ENCODE measurements around the gene P4HA1.
A peak's percentile ranks its signal among the peaks of the same experiment; 100 is the strongest.

The P4HA1 gene

DNA sequence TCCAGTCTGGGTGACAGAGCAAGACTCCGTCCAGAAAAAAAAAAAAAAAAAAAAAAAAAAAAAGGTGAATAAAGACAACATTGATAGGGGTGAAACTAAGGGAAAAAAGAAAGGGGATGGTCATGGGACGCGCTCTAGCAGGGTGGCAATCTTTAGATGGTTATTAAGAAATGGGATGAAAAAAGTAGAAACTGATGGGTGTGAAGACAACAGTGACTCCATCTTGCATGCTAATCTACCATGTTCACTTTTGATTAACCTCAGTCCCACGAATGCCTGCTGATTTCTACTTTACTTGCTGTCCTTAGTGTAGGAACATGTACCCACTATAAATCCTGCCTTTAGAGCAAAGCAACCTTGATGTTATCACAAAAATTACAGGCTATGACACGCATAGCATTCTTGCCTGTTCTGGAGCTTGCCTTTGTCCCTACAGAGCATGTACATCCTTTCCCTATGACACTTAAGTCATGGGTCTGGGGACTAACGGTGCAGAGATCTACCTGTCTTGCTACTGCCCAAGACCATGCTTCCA, 38.5 kb downstream of the P4HA1 start:
- Histone ChIP-seq H2BK5ac (ENCODE audit: low read depth, low read length, poor library complexity, severe bottlenecking) (no peak overlapping the region), H2AK5ac (ENCODE audit: low read length, severe bottlenecking) (no peak overlapping the region), H3K36me3 (ENCODE audit: control insufficient read depth in 1 of 2, insufficient read depth in 2 of 2, low read depth in 1 of 2, low read length in 2 of 2) (peaks cover 5 to 62% of the 10 kb centered on the region in 2 experiments), H3K4ac (ENCODE audit: low read depth in 1 of 2, low read length in 2 of 2) (no peak overlapping the region), H3K9me3 (ENCODE audit: control insufficient read depth, low read length) (no peaks in the 10 kb centered on the region), H2BK15ac (ENCODE audit: low read depth, poor library complexity, severe bottlenecking) (no peak overlapping the region), H2BK120ac (ENCODE audit: low read depth, low read length) (no peak overlapping the region), H3K27me3 (ENCODE audit: control insufficient read depth in 1 of 2, insufficient read depth in 1 of 2, low read length in 2 of 2) (no peaks in the 10 kb centered on the region), H3K4me1 (ENCODE audit: control insufficient read depth, insufficient read depth, low read depth, low read length) (peaks cover 2% of the 10 kb centered on the region), H3K23ac (ENCODE audit: low read length in 2 of 2) (no peak overlapping the region), H3K27ac (ENCODE audit: low read length, poor library complexity, severe bottlenecking) (no peak overlapping the region), H3K9ac (ENCODE audit: low read length) (no peak overlapping the region), H2AFZ (ENCODE audit: low read depth, low read length) (no peak overlapping the region), H4K91ac (ENCODE audit: low read length) (no peak overlapping the region), H3K18ac (ENCODE audit: low read depth in 1 of 2, low read length in 2 of 2) (no peak overlapping the region), H2BK12ac (ENCODE audit: low read length in 2 of 2) (no peak overlapping the region), H3K4me3 (ENCODE audit: insufficient read depth in 1 of 2, low read depth in 1 of 2, low read length in 2 of 2) (no peak overlapping the region), H3K4me2 (ENCODE audit: low read length, poor library complexity, severe bottlenecking) (no peak overlapping the region), H3K14ac (ENCODE audit: low read length in 2 of 2) (no peak overlapping the region), H3K79me1 (replicated peaks; ENCODE audit: low read length, poor library complexity, severe bottlenecking) (peaks cover 7% of the 10 kb centered on the region), H4K8ac (ENCODE audit: low read length) (no peak overlapping the region)
- WGBS, result 97% methylated on average over 6 of the region's 6 CpGs
- no peak for DNase-seq

DNA sequence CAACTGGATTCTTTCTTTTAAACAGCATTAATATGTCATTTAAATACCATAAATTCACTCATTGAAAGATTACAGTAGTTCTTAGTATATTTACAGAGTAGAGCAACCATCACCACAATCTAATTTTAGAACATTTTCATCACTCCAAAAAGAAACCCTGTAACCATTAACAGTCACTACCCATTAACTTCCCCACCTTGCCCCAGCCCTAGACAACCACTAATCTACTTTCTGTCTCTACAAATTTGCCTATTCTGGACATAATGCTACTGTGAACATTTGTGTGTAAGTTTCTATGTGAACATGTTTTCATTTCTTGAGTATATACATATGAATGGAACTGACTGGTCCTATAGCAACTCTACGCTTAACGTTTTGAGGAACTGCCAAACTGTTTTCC, 42.4 kb downstream of the P4HA1 start:
- 100% methylated on average over 2 of the region's 2 CpGs for WGBS

DNA sequence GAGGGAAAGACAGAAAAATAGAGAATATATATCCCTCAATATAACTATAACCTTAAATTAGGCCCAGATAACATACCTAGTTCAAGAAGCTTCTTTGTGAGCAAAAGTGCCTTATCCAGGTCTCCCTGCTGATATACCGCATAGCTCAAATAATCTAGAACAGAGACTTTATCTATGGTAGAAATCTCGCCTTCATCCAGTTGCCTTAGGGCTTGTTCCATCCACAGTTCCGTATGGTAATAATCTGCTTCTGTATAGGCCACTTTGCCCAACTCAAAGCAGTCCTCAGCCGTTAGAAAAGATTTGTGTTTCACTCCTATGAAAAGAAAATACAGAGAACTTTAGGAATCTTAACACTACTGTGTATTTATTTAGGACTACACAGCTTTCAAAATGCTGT, 43.4 kb downstream of the P4HA1 start:
- H3K4me3 ChIP-seq (ENCODE audit: insufficient read depth in 1 of 2, low read depth in 1 of 2, low read length in 2 of 2), result no peak overlapping the region

More for the DNA sequence above, 42.4 kb downstream of the P4HA1 start:
- Histone ChIP-seq H3K9ac (ENCODE audit: low read length) (no peak overlapping the region), H3K36me3 (ENCODE audit: control insufficient read depth in 1 of 2, insufficient read depth in 2 of 2, low read depth in 1 of 2, low read length in 2 of 2) (peaks cover 2 to 71% of the 10 kb centered on the region in 2 experiments), H3K23ac (ENCODE audit: low read length in 2 of 2) (no peak overlapping the region), H3K4me3 (ENCODE audit: insufficient read depth in 1 of 2, low read depth in 1 of 2, low read length in 2 of 2) (no peak overlapping the region), H2AK5ac (ENCODE audit: low read length, severe bottlenecking) (no peak overlapping the region), H3K79me1 (replicated peaks; ENCODE audit: low read length, poor library complexity, severe bottlenecking) (peaks cover 8% of the 10 kb centered on the region), H3K9me3 (ENCODE audit: control insufficient read depth, low read length) (no peaks in the 10 kb centered on the region), H2BK12ac (ENCODE audit: low read length in 2 of 2) (no peak overlapping the region), H4K91ac (ENCODE audit: low read length) (no peak overlapping the region), H3K4ac (ENCODE audit: low read depth in 1 of 2, low read length in 2 of 2) (no peak overlapping the region), H3K18ac (ENCODE audit: low read depth in 1 of 2, low read length in 2 of 2) (no peak overlapping the region), H2AFZ (ENCODE audit: low read depth, low read length) (no peak overlapping the region), H2BK15ac (ENCODE audit: low read depth, poor library complexity, severe bottlenecking) (no peak overlapping the region), H4K8ac (ENCODE audit: low read length) (no peak overlapping the region), H3K4me2 (ENCODE audit: low read length, poor library complexity, severe bottlenecking) (no peak overlapping the region), H3K27me3 (ENCODE audit: control insufficient read depth in 1 of 2, insufficient read depth in 1 of 2, low read length in 2 of 2) (no peaks in the 10 kb centered on the region), H3K27ac (ENCODE audit: low read length, poor library complexity, severe bottlenecking) (no peak overlapping the region), H2BK5ac (ENCODE audit: low read depth, low read length, poor library complexity, severe bottlenecking) (no peak overlapping the region), H3K14ac (ENCODE audit: low read length in 2 of 2) (no peak overlapping the region), H2BK120ac (ENCODE audit: low read depth, low read length) (no peak overlapping the region), H3K4me1 (ENCODE audit: control insufficient read depth, insufficient read depth, low read depth, low read length) (no peaks in the 10 kb centered on the region)
- DNase-seq, result no peak

DNA sequence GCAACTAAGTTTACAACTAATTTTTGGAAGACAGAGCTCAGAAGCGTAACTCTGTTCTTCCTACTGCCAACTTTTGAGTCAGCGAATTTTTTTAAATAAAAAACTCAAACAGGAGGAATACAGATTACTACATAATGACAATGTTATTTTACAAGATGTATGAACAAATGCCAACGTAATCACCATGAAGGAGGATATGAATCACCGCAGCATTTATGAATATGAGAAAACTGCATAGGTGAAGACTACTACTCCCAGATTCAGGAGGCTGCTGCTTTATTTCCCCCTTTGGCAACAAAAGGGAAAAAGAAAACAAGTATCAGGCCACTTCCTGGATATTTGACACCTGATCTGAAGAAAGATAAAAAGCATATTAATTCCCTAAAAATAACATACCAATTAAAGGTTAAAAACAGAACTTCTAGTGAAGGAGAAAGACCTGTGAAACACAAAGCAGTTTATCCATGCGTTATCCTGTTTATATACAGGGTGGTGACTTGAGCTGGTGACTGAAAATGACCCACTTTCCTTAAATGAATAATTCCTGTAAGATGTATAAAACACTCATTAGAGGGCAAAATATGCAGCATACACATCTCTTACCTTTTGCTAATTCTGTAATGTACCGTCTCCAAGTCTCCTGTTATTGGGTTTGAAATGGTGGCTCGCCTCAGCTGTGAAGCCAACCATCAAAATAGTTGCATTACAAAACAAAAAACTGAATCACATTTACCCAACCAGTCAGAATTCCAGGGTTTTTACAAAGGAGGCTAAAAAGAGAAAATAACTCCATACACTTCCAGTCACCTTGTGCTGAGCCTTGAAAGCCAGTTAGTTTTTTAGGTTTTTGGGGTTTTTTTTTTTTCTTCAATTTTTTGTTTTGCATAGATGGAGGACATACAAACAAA, 52.0 kb downstream of the P4HA1 start:
- Histone ChIP-seq H3K4ac (ENCODE audit: low read depth in 1 of 2, low read length in 2 of 2) (no peak overlapping the region), H2BK120ac (ENCODE audit: low read depth, low read length) (no peak overlapping the region), H3K27ac (ENCODE audit: low read length, poor library complexity, severe bottlenecking) (peak overlapping the region; percentile 51), H3K4me2 (ENCODE audit: low read length, poor library complexity, severe bottlenecking) (no peak overlapping the region), H3K4me3 (ENCODE audit: insufficient read depth in 1 of 2, low read depth in 1 of 2, low read length in 2 of 2) (no peak overlapping the region), H3K14ac (ENCODE audit: low read length in 2 of 2) (no peak overlapping the region), H3K36me3 (ENCODE audit: control insufficient read depth in 1 of 2, insufficient read depth in 2 of 2, low read depth in 1 of 2, low read length in 2 of 2) (peaks cover 0 to 62% of the 10 kb centered on the region in 2 experiments), H2BK5ac (ENCODE audit: low read depth, low read length, poor library complexity, severe bottlenecking) (no peak overlapping the region), H3K9ac (ENCODE audit: low read length) (peak overlapping the region; percentile 80), H2AFZ (ENCODE audit: low read depth, low read length) (no peak overlapping the region), H2BK12ac (ENCODE audit: low read length in 2 of 2) (no peak overlapping the region), H3K18ac (ENCODE audit: low read depth in 1 of 2, low read length in 2 of 2) (no peak overlapping the region), H3K23ac (ENCODE audit: low read length in 2 of 2) (no peak overlapping the region), H2BK15ac (ENCODE audit: low read depth, poor library complexity, severe bottlenecking) (no peak overlapping the region), H3K79me1 (replicated peaks; ENCODE audit: low read length, poor library complexity, severe bottlenecking) (peaks cover 10% of the 10 kb centered on the region), H2AK5ac (ENCODE audit: low read length, severe bottlenecking) (no peak overlapping the region), H3K4me1 (ENCODE audit: control insufficient read depth, insufficient read depth, low read depth, low read length) (peaks cover 3% of the 10 kb centered on the region), H4K91ac (ENCODE audit: low read length) (no peak overlapping the region), H3K9me3 (ENCODE audit: control insufficient read depth, low read length) (no peaks in the 10 kb centered on the region), H4K8ac (ENCODE audit: low read length) (no peak overlapping the region), H3K27me3 (ENCODE audit: control insufficient read depth in 1 of 2, insufficient read depth in 1 of 2, low read length in 2 of 2) (no peaks in the 10 kb centered on the region)
- peak; percentile 18 for DNase-seq
- WGBS, result 93% methylated on average over 5 of the region's 7 CpGs

More for the DNA sequence above, 43.4 kb downstream of the P4HA1 start:
- Histone ChIP-seq H2AK5ac (ENCODE audit: low read length, severe bottlenecking) (no peak overlapping the region), H3K4ac (ENCODE audit: low read depth in 1 of 2, low read length in 2 of 2) (no peak overlapping the region), H2BK15ac (ENCODE audit: low read depth, poor library complexity, severe bottlenecking) (no peak overlapping the region), H2BK12ac (ENCODE audit: low read length in 2 of 2) (no peak overlapping the region), H3K4me1 (ENCODE audit: control insufficient read depth, insufficient read depth, low read depth, low read length) (no peaks in the 10 kb centered on the region), H3K79me1 (replicated peaks; ENCODE audit: low read length, poor library complexity, severe bottlenecking) (peaks cover 9% of the 10 kb centered on the region), H3K23ac (ENCODE audit: low read length in 2 of 2) (no peak overlapping the region), H3K9ac (ENCODE audit: low read length) (no peak overlapping the region), H3K18ac (ENCODE audit: low read depth in 1 of 2, low read length in 2 of 2) (no peak overlapping the region), H4K91ac (ENCODE audit: low read length) (no peak overlapping the region), H2AFZ (ENCODE audit: low read depth, low read length) (no peak overlapping the region), H3K27ac (ENCODE audit: low read length, poor library complexity, severe bottlenecking) (no peak overlapping the region), H3K27me3 (ENCODE audit: control insufficient read depth in 1 of 2, insufficient read depth in 1 of 2, low read length in 2 of 2) (no peaks in the 10 kb centered on the region), H3K36me3 (ENCODE audit: control insufficient read depth in 1 of 2, insufficient read depth in 2 of 2, low read depth in 1 of 2, low read length in 2 of 2) (peaks cover 2 to 68% of the 10 kb centered on the region in 2 experiments), H3K4me2 (ENCODE audit: low read length, poor library complexity, severe bottlenecking) (no peak overlapping the region), H2BK5ac (ENCODE audit: low read depth, low read length, poor library complexity, severe bottlenecking) (no peak overlapping the region), H4K8ac (ENCODE audit: low read length) (no peak overlapping the region), H3K14ac (ENCODE audit: low read length in 2 of 2) (no peak overlapping the region), H3K9me3 (ENCODE audit: control insufficient read depth, low read length) (no peaks in the 10 kb centered on the region), H2BK120ac (ENCODE audit: low read depth, low read length) (no peak overlapping the region)
- DNase-seq, result no peak
- 100% methylated on average over 3 of the region's 4 CpGs for WGBS
